Ishikawa (cell line): ENCODE measurements around the gene DOCK2.

Source experiments
- NFIC ChIP-seq: IDR thresholded peaks from 2 replicates; pipeline ENCODE4 v1.6.1; 2012
- TEAD4 ChIP-seq: IDR thresholded peaks from 2 replicates; pipeline ENCODE4 v1.6.1; 2012

DNA sequence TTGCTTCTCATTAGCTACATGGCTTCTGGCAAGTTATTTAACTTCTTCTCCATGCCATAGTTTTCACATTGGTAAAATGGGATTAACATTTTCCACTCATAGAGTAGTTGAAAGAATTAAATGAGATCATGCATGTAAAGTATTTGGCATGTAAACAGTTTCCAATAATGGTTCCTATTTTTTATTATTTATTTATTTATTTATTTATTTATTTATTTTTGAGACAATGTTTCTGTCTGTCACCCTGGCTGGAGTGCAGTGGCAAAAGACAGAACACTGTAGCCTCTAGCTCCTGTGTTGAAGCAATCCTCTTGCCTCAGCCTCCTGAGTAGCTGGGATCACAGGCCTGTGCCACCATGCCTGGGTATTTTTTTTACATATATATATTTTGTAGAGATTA is 117.7 kb downstream of the DOCK2 start:
- no peak for TF ChIP-seq TEAD4
- TF ChIP-seq NFIC = no peak
